ENCODE measurements around the gene SELENOH.

SELENOH gene

GRCh38 chr11:57778318-57779037 is 37.2 kb downstream of the SELENOH start:
- peak in 54 of 56 donors; percentile 14 to 87 (median 68) for DNase-seq

GRCh38 chr11:57779276-57779675 is 38.0 kb downstream of the SELENOH start:
- peak in 36 of 56 donors; percentile 4 to 64 (median 35) for DNase-seq

GRCh38 chr11:57781529-57781943 is 40.2 kb downstream of the SELENOH start:
- DNase-seq: no peak

GRCh38 chr11:57785072-57785471 is 43.8 kb downstream of the SELENOH start:
- DNase-seq: no peak

- no peak for DNase-seq
Measured at GRCh38 chr11:57786436-57786835, 45.1 kb downstream of the SELENOH start.

- no peak for DNase-seq
Measured at GRCh38 chr11:57787006-57787604, 45.8 kb downstream of the SELENOH start.

- DNase-seq: peak in 12 of 56 donors; percentile 3 to 35 (median 18)
Measured at GRCh38 chr11:57787920-57788702, 46.8 kb downstream of the SELENOH start.

- DNase-seq: no peak
Measured at GRCh38 chr11:57788703-57789088, 47.4 kb downstream of the SELENOH start.

- no peak for DNase-seq
Measured at GRCh38 chr11:57791321-57792059, 50.2 kb downstream of the SELENOH start.

GRCh38 chr11:57792060-57792541 is 50.8 kb downstream of the SELENOH start:
- peak in 17 of 56 donors; percentile 6 to 58 (median 19) for DNase-seq

- no peak for DNase-seq
Measured at GRCh38 chr11:57792870-57793269, 51.6 kb downstream of the SELENOH start.
